HG03442 (cell line): ENCODE results near the gene HRH1.
"Not testable (repeated sequence)": the region's sequence is repeated elsewhere in the genome, so short reads cannot be mapped to it uniquely, and the experiment has no call there.

Source experiments
- ATAC-seq: cut with Tn5 transposase; IDR thresholded peaks from one replicate; pipeline ENCODE4 v1.9.1; 2021; ENCODE audit warnings: mild to moderate bottlenecking, moderate library complexity; ENCODE audit not compliant: unreplicated experiment

HRH1 gene, protein sequence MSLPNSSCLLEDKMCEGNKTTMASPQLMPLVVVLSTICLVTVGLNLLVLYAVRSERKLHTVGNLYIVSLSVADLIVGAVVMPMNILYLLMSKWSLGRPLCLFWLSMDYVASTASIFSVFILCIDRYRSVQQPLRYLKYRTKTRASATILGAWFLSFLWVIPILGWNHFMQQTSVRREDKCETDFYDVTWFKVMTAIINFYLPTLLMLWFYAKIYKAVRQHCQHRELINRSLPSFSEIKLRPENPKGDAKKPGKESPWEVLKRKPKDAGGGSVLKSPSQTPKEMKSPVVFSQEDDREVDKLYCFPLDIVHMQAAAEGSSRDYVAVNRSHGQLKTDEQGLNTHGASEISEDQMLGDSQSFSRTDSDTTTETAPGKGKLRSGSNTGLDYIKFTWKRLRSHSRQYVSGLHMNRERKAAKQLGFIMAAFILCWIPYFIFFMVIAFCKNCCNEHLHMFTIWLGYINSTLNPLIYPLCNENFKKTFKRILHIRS

DNA sequence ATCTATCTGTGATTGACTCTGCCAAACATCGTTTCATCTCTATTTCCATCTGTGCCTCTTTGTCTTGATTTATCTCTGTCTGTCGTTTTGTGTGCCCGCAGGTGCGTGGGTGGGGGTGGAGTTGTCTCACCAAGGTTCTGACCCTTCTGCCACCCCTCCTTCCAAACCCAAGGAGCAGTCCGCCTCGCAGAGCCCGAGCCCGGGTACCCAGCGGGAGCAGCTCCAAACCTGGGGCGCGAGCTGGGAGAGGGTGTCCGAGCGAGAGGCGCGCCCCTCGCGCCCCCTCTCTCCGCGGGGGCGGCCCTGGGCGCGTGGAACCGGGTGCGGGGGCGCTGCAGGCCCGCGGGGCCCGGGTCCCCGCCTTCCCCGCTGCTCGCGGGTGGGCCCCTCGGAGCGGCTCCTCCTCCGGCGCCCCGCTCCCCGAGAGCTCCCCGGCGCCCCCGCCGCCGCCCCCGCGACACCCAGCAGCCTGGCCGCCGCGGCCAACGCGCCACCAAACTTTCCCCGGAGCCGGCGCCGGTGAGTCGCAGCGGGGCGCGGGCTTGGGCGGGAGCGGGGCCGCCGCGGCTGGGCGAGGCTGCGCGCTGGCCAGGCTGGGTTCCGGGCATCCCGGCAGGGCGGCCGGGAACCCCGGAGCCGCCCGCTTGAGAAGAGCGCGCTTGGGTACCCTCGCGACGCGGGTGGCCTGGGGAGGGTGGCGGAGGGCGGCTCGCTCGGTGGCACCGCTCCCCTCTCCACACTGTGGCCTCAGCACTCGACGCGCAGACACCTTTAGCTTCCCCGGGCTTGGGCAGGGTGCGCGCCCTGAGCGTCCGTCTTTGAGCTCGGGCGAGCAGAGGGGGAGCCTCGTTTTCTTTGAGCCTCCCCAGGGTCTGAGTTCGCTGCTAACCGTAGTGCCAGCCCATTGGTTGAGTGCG is at the start of gene HRH1:
HRH1 (plus strand) TSS at position 458 of the 917 bp plus-strand sequence. CDS start 104,545 bp downstream, outside the sequence.
- no peak for ATAC-seq

DNA sequence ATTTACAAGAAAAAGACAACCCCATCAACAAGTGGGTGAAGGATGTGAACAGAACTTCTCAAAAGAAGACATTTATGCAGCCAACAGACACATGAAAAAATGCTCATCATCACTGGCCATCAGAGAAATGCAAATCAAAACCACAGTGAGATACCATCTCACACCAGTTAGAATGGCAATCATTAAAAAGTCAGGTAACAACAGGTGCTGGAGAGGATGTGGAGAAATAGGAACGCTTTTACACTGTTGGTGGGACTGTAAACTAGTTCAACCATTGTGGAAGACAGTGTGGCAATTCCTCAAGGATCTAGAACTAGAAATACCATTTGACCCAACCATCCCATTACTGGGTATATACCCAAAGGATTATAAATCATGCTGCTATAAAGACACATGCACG is 41.0 kb upstream of the HRH1 start:
- ATAC-seq, result not testable (repeated sequence)

DNA sequence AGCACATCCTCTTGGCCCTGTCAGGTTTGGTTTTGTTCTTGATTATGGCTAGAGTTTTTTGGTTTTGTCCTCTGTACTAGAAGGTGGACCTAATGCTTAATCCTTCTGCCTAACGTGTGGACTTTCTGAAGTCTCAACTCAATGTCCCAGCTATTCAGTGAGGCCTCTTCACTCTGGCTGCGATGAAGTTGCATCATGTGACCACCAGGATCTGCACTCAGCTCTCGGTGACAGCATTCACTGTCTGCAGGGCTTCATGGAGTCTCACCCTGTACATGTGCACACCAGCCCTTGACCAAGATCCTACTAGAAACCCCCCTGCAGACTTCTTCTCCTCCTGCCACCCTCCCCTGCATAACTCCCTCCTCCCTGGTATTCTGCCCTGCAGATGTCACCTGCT is 38.7 kb upstream of the HRH1 start:
- no peak for ATAC-seq

DNA sequence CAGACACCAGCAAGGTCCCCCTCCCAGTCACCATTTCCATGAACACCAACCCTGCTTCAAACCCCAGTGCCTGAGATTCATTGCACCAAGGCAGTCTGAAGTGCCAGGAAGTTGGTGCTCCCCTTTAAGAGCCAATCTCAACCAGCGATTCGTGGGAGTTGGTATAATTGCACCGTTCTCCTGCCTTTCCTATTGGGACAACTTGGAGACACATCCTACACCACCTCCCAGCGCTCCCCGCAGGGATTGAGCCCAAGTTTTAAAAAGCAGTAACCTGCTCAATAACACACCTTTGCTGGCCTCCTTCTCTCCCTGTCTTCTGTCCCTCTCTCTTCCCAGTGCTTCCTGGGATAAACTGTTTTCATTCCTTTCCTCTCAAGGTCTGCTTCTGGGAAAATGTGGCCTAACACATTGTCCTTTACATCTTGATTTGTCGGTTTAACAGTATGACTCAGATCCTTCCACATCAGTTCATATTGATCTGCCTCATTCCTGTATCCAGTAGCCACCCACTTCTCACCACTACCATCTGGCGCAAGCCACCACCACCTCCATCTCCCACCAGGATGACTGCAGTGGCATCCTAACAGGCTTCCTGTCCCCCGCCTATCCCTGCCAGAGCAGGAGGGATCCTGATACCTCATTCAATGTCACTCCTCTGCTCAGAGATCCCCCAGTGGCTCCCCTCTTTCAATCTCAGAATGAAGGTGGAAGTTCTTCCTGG is 37.8 kb upstream of the HRH1 start:
- no peak for ATAC-seq

DNA sequence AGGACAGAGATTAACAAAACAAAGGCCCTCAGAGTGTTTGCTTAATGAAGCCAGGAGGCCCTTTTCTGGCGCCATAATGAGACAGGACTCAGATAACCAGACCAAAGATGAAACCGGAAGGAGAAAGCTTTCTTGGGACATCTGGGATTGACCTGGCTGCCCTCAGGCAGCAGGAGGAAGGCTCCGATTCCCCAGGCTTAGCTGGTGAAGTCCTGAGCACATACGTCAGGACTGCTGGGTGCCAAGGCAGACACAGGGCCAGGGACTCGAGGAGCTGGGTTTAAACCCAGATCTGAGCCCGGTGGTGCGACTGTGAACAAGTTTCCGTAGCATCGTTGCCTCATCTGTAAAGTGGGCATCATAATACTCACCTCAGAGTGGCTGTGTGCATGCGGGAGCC is 36.7 kb upstream of the HRH1 start:
- no peak for ATAC-seq

DNA sequence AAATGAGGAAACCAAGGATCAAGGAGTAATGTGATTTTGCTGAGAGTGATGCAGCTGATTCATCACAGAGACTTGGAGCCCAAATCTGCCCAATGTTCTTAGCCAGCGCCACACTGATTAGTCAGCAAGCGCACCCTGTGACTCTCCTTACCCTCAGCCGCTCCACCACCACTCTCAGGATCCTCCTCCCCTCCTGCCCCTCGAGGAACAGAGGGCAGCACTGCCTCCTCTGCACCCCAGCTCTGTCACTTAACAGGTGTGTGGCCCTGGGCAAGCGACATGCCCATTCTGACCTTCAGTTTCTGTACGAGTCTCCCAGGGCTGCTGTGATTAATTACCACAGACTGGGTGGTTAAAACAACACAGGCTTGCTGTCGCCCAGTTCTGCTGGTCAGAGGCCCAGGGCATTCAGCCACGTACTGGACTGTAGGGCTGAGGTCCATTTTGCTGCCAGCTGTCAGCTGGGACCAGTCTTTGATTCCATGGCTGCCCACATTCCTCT is 36.1 kb upstream of the HRH1 start:
- ATAC-seq, result no peak

DNA sequence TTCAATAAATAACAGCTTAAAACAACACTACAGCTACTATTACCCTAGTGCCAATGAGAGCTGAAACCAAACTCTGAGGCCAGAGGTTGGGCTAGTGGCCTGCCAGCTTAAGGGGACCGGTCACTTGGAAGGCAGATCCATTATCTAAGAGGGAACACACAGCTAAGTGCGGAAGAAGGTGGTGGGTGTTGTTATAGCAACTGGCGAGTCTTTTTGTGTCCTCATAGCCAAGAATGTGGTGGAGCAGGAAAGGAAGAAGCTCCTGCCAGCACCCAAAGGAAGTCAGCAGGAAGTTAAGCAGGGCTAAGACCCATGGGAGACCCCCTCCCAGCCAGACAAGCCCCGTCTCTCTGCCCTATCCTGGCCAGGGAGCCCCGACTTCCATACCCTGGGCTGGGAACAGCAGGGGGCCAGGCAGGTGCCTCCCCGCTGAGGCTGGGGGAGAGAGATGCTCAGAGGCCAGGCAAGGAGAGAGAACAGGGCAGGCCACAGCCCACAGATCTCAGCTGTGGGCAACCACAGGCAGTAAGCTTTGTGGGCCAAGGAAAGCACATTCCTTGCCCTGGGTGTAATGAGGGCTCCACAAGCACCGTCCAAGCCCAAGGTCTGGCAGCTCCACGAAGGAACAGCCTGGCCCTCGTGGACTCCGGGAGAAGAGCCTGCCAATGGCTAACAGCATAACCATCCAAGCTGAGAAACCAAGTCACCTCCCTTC is 34.0 kb upstream of the HRH1 start:
- no peak for ATAC-seq

DNA sequence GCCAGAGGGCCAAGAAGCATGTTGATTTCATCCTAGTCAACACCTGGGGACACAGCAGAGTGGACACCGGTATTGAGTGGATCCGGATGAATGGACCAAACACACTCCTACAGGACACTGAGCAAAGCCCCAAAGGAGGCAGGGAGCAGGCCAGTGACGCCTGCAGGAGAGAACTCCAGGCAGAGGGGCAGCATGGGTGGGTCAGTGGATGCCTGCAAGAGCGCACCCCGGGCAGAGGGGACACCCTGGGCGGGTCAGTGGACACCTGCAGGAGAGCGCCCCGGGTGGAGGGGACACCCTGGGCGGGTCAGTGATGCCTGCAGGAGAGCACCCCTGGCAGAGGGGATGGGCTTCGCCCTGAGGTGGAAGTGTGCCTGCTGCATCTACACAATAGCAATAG is 27.6 kb upstream of the HRH1 start:
- no peak for ATAC-seq

DNA sequence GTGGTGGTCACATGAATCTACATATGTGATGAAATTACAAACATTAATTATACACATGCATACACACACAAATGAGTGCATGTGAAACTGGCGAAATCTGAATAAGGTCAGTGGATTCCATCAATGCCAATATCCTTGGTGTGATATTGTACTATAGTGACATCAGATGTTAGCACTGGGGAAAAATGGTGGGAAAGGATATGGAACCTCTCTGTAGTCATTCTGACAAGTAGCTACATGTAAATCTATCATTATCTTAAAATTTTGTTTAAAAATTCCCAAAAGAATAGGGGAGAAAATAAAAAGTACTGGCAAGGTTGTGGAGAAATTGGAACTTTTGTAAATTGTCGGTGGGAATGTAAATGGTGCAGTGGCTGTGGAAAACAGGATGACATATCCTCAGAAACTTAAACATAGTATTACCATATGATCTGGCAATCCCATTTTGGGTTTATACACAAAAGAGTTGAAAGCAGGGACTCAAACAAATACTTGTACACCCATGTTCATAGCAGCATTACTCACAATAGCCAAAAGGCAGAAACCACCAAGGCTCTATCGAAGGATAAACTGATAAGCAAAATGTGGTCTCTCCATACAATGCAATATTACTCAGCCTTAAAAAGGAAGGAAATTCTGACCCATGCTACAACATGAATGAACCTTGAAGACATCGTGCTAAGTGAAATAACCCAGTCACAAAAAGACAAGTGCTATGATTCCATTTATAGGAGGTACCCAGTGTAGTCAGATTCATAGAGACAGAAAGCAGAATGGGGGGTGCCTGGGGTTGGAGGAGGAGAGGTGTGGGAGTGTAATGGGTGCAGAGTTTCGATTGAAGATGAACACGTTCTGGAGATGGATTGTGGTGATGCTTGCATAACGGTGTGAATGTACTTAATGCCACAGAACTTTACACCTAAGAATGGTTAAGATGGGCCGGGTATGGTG is 25.3 kb upstream of the HRH1 start:
- no peak for ATAC-seq

DNA sequence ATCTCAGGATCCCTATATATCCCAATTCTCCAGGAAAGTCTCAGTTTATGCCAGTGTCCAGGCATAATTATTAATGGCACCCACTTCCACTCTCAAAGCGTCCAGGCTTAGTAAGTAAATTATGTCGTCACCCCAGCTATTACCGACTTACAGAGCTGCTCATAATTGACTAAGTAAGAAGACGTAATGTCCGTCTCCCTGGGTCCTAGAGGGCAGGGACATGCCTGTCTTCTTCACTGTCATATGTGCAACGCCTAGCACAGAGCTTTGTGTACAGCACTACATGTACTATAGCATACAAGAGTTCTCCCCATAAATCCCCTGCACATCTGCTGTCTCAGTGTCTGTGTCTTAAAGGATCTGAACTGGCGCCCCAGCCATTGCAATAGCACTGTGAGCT is 23.9 kb upstream of the HRH1 start:
- no peak for ATAC-seq

DNA sequence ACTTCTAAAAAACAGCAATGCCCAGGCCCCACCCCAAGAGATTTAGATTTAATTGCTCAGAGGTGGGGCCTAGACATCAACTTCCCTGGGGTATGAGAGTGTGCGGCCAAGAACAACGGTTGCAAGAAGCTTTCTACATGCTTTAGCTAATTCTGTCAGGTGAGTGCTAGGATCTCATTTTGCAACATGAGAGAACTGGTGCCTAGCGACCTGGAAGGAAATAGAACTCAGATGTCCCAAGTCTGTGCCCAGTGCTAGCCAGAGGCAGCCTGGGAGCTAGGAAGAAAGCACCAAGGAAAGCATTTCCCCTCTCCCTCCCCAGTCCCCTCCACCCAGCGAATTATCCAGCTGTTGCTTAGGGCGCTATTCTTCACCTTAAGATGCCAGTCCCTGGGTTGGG is 22.9 kb upstream of the HRH1 start:
- ATAC-seq, result no peak

DNA sequence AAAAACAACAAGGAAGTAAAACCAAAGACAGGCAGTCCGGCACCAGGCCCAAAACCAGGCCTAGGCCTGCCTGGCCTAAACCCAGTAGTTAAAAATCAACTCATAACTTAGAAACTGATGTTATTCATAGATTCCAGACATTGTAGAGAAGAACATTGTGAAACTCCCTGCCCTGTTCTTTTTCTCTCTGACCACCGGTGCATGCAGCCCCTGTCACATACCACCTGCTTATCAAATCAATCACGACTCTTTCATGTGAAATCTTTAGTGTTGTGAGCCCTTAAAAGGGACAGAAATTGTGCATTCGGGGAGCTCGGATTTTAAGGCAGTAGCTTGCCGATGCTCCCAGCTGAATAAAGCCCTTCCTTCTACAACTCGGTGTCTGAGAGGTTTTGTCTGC is 22.4 kb upstream of the HRH1 start:
- ATAC-seq, result not testable (repeated sequence)

DNA sequence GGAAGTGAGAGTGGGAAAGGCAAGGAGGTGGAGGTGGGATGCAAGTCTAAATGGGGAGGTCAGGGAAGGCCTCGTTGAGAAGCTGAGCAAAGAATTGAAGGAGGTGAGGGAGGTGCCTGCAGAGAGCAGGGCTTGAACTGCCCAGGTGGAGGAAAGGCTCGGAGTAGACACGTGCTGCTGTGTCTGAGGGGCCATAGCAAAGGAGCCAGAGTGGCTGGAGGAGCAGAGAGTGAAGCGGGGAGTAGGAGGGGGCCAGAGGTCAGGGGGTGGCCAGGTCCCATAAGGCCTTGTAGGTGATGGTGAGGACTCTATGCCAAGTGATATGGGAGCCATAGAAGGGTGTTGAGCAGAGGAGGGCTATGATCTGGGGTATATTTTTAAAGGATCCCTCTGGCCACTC is 21.4 kb upstream of the HRH1 start:
- ATAC-seq, result no peak

DNA sequence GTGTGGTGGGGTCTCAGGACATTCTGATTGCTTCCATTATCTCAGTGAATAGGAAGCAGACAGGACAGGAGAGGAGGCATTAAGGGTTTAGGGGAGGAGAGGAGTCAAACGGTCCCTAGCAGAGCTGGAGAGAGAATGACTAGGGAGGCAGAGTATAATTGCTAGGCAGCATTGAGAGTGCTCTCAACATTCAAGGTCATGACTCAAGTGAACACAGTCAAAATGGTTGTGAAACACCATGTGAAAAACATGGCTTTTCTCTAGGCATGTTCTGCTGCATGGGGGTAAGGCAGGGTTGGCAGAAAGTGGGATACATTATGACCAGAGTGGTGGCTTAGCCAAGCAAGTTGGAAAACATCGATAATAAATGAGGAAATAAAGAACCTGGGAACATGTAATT is 19.5 kb upstream of the HRH1 start:
- no peak for ATAC-seq

DNA sequence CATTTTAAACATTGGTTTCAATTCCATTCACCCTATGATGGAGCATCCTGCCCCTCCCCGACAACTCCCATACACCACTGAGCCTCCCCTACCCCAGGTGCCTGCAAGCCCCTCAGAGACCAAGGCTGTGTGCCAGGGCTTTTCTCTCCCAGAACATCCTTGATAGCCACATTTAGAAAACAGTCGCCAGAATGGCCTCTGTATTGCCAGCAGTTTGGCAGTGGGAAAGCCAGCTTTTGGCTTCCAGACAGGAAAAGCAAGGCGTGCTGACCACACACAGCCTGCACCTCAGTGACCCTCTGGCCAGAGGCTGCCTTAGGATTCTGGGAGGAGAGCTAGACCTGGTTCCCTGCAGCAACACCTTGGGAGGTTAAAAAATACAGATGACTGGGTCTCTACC is 18.2 kb upstream of the HRH1 start:
- no peak for ATAC-seq

DNA sequence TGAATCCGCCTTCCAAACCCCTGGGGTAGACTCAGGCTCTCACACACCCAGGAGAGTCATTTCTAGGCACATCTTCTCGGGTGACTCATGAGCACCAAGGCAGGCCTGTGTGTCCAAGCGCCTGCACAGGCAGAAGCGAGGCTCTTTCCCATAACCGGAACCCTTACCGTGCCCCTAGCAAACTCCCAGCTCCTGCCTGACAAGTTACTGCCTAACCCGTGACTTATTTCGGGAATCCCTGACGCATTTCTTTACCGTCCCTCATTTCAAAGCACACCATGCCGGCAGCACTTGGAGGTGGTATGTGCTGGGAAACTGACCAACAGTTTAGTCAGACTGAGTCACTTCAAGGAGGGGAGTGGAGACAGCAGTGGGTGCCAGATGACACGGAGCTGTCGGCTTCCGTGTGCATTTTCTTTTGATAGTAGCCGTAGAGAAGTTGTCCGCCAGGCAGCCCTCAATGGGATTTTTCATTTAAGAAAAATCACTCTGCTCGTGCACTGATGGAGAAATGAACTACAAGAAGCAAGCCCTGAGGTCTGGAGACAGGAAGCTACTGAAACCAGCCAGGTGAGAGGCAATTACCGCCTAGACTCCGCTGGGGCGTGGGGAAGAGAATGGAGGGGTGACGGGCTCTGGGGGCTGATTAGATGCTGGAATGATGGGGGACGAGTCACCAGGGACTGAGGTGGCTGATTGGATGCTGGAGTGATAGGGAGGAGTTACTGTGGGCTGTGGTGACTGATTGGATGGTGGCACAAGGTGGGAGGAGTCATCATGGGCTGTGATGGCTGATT is 17.3 kb upstream of the HRH1 start:
- ATAC-seq, result no peak

DNA sequence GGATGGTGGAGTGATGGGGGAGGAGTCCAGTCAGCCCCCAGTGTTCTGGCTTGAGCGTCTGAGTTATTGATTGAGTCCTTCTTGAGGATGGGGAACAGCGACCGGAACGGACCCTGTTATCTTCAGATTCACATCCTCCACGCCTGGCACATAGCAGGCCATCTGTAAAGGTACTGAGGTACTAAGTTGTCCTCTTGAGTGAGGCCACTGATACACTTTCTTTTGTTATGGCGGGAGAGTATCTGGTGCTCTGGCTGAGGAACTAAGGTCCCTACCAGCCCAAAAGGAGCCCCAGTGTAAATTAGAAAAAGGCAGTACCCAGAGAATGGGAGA is 16.7 kb upstream of the HRH1 start:
- ATAC-seq, result no peak

DNA sequence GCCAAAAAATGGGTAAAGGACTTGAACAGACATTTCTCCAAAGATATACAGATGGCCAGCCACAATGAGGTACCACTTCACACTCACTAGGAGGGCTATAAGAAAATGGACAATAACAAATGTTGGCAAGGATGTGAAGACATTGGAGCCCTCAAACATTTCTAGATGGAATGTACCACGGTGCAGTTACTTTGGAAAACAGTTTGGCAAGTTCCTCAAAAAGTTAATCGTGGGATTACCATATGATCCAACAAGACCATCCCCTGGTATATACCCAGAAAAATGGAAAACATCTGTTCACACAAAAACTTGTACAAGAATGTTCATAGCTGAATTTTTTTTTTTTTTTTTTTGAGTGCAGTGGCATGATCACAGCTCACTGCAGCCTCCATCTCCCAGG is 15.9 kb upstream of the HRH1 start:
- no peak for ATAC-seq
